Mucosa of rectum (tissue), 2 donors: ENCODE measurements around the gene BOD1L1.

Experiments used
- H3K27ac ChIP-seq, 2 donors: one replicate each; pipeline ENCODE4 v1.7.0; 2013; ENCODE audit warnings: inconsistent platforms in 2 of 2, low read depth in 2 of 2, low read length in 2 of 2
- H3K27me3 ChIP-seq, 2 donors: one replicate each; pipeline ENCODE4 v1.7.0; 2013; ENCODE audit warnings: low read length in 2 of 2; ENCODE audit not compliant: control insufficient read depth in 2 of 2, insufficient read depth in 2 of 2
- H3K36me3 ChIP-seq, 2 donors: one replicate each; pipeline ENCODE4 v1.7.0; 2013; ENCODE audit warnings: low read length in 2 of 2; ENCODE audit not compliant: control insufficient read depth in 2 of 2, insufficient read depth in 2 of 2
- H3K4me1 ChIP-seq, 2 donors: one replicate each; pipeline ENCODE4 v1.7.0; 2013; ENCODE audit warnings: low read length in 2 of 2, mild to moderate bottlenecking in 1 of 2; ENCODE audit not compliant: control insufficient read depth in 2 of 2, insufficient read depth in 2 of 2
- H3K4me3 ChIP-seq, 2 donors: one replicate each; pipeline ENCODE4 v1.7.0; 2013; ENCODE audit warnings: low read length in 2 of 2
- H3K9ac ChIP-seq, 2 donors: one replicate each; pipeline ENCODE4 v1.7.0; 2013; ENCODE audit warnings: low read length in 2 of 2, low read depth in 1 of 2, mild to moderate bottlenecking in 1 of 2
- H3K9me3 ChIP-seq, 2 donors: one replicate each; pipeline ENCODE4 v1.7.0; 2013; ENCODE audit warnings: low read length in 2 of 2; ENCODE audit not compliant: control insufficient read depth in 2 of 2
- donor health status: healthy.
- donor health status: Normal muscosa, but diverticular disease.

The BOD1L1 gene

GRCh38 chr4:13627606-13628311, at the start of gene BOD1L1:
TSS of gene BOD1L1 (minus strand) at chr4:13627725. CDS start at chr4:13627587, 138 bp downstream.
- H3K9me3 ChIP-seq = no peaks in the 10 kb centered on the region
- H3K4me1 ChIP-seq = peaks cover 8 to 10% of the 10 kb centered on the region in 2 donors
- H3K36me3 ChIP-seq = no peaks in the 10 kb centered on the region
- H3K4me3 ChIP-seq = peak within 1 kb of the TSS; percentile 95 to 96
- H3K27me3 ChIP-seq = no peaks in the 10 kb centered on the region
- peak within 1 kb of the TSS; percentile 93 to 95 for H3K27ac ChIP-seq
- H3K9ac ChIP-seq = peak within 1 kb of the TSS; percentile 97 to 99

GRCh38 chr4:13674971-13675370, 47.4 kb upstream of the BOD1L1 start:
- Histone ChIP-seq H3K4me1 (no peaks in the 10 kb centered on the region), H3K9me3 (peaks cover 0 to 3% of the 10 kb centered on the region in 2 donors), H3K36me3 (no peaks in the 10 kb centered on the region), H3K4me3 (no peak overlapping the region), H3K27ac (no peak overlapping the region), H3K9ac (no peak overlapping the region), H3K27me3 (no peaks in the 10 kb centered on the region)

- no peaks in the 10 kb centered on the region for H3K4me1 ChIP-seq
- no peak overlapping the region for H3K27ac ChIP-seq
- H3K9ac ChIP-seq = no peak overlapping the region
- H3K36me3 ChIP-seq = no peaks in the 10 kb centered on the region
- no peaks in the 10 kb centered on the region for H3K27me3 ChIP-seq
- no peak overlapping the region for H3K4me3 ChIP-seq
- peaks cover 0 to 3% of the 10 kb centered on the region in 2 donors for H3K9me3 ChIP-seq
Measured at GRCh38 chr4:13673167-13673566, 45.6 kb upstream of the BOD1L1 start.

GRCh38 chr4:13670456-13671160, 43.1 kb upstream of the BOD1L1 start:
- no peaks in the 10 kb centered on the region for H3K4me1 ChIP-seq
- no peaks in the 10 kb centered on the region for H3K27me3 ChIP-seq
- no peaks in the 10 kb centered on the region for H3K36me3 ChIP-seq
- no peak overlapping the region for H3K9ac ChIP-seq
- H3K9me3 ChIP-seq = peaks cover 0 to 3% of the 10 kb centered on the region in 2 donors
- H3K4me3 ChIP-seq = no peak overlapping the region
- H3K27ac ChIP-seq = no peak overlapping the region

- H3K27ac ChIP-seq = no peak overlapping the region
- H3K4me3 ChIP-seq = no peak overlapping the region
- H3K4me1 ChIP-seq = no peaks in the 10 kb centered on the region
- no peaks in the 10 kb centered on the region for H3K9me3 ChIP-seq
- no peak overlapping the region for H3K9ac ChIP-seq
- H3K27me3 ChIP-seq = no peaks in the 10 kb centered on the region
- H3K36me3 ChIP-seq = no peaks in the 10 kb centered on the region
Measured at GRCh38 chr4:13665701-13666660, 38.5 kb upstream of the BOD1L1 start.

GRCh38 chr4:13659341-13660070, 32.0 kb upstream of the BOD1L1 start:
- no peak overlapping the region for H3K9ac ChIP-seq
- no peaks in the 10 kb centered on the region for H3K9me3 ChIP-seq
- no peak overlapping the region for H3K4me3 ChIP-seq
- no peaks in the 10 kb centered on the region for H3K36me3 ChIP-seq
- H3K27me3 ChIP-seq = no peaks in the 10 kb centered on the region
- no peak overlapping the region for H3K27ac ChIP-seq
- H3K4me1 ChIP-seq = peaks cover 0 to 3% of the 10 kb centered on the region in 2 donors

GRCh38 chr4:13656569-13657405, 29.3 kb upstream of the BOD1L1 start:
- H3K27ac ChIP-seq = no peak overlapping the region
- no peaks in the 10 kb centered on the region for H3K36me3 ChIP-seq
- H3K27me3 ChIP-seq = no peaks in the 10 kb centered on the region
- H3K9ac ChIP-seq = no peak overlapping the region
- H3K4me1 ChIP-seq = peaks cover 0 to 7% of the 10 kb centered on the region in 2 donors
- H3K4me3 ChIP-seq = peak overlapping the region; percentile 38 to 63
- no peaks in the 10 kb centered on the region for H3K9me3 ChIP-seq

- Histone ChIP-seq H3K4me1 (peaks cover 0 to 7% of the 10 kb centered on the region in 2 donors), H3K36me3 (no peaks in the 10 kb centered on the region), H3K27me3 (peaks cover 0 to 3% of the 10 kb centered on the region in 2 donors), H3K9me3 (no peaks in the 10 kb centered on the region), H3K4me3 (peak overlapping the region; percentile 65 to 81), H3K27ac (no peak overlapping the region), H3K9ac (no peak overlapping the region)
Measured at GRCh38 chr4:13654162-13654797, 26.8 kb upstream of the BOD1L1 start.
